PC-9 (cell line): Measurements from ENCODE around the gene LRFN2. TPM values are rescaled to one million over a fixed set of nuclear protein-coding genes. Genes with fewer than 3 reads are reported as not detected.

Experiments used
- BruUV-seq: library from RNA; stranded (reverse); fragments of 400-500 nt; replicated peaks from 2 replicates; lab custom pipeline; 2021; lab: Mats Ljungman, UMichigan
- CTCF ChIA-PET: fragments of 300-600 bp; sonication (Branson Sonifier 250); formaldehyde crosslinking; loops from one replicate; lab custom pipeline; 2022; ENCODE audit warnings: antibody characterized with exemption; lab: Charles Lee
- POLR2A ChIA-PET: fragments of 300-600 bp; sonication (Branson Sonifier 250); formaldehyde crosslinking; loops from one replicate; lab custom pipeline; 2022; ENCODE audit warnings: antibody characterized with exemption; ENCODE audit not compliant: unreplicated experiment; lab: Charles Lee
- DNase-seq, 2 experiments: peaks; one replicate each; pipeline versions ENCODE4 v3.0.0 to v3.0.0-alpha.2; 2015 to 2022; ENCODE audit warnings: mixed read lengths in 1 of 2
- H2AFZ ChIP-seq: fragments of 200-600 bp; sonication (generic); 2 replicates; pipeline ENCODE4 v1.8.1; 2017; ENCODE audit warnings: antibody characterized with exemption
- H3F3A ChIP-seq: fragments of 200-600 bp; sonication (generic); 2 replicates; pipeline ENCODE4 v1.8.1; 2017; ENCODE audit warnings: antibody characterized with exemption, mild to moderate bottlenecking, low read depth; ENCODE audit not compliant: insufficient read depth
- H3K27ac ChIP-seq: fragments of 200-600 bp; sonication (generic); 2 replicates; pipeline ENCODE4 v1.6.1; 2016; ENCODE audit warnings: mixed run types
- H3K27me3 ChIP-seq: fragments of 200-600 bp; sonication (generic); 2 replicates; pipeline ENCODE4 v1.6.1; 2016; ENCODE audit warnings: low read depth, mixed run types; ENCODE audit not compliant: insufficient read depth
- H3K36me3 ChIP-seq: fragments of 200-600 bp; sonication (generic); 2 replicates; pipeline ENCODE4 v1.6.1; 2016; ENCODE audit warnings: low read depth, mixed run types
- H3K4me1 ChIP-seq: fragments of 200-600 bp; sonication (generic); replicated peaks from 2 replicates; pipeline ENCODE4 v1.6.1; 2016; ENCODE audit warnings: mixed run types; ENCODE audit not compliant: insufficient read depth
- H3K4me2 ChIP-seq: fragments of 200-600 bp; sonication (generic); 2 replicates; pipeline ENCODE4 v1.6.1; 2017; ENCODE audit warnings: mixed run types
- H3K4me3 ChIP-seq: fragments of 200-600 bp; sonication (generic); 2 replicates; pipeline ENCODE4 v1.6.1; 2016; ENCODE audit warnings: mixed run types
- H3K79me2 ChIP-seq: fragments of 200-600 bp; sonication (generic); 2 replicates; pipeline ENCODE4 v1.6.1; 2017; ENCODE audit warnings: low read depth, mixed run types
- H3K9me2 ChIP-seq: fragments of 200-600 bp; sonication (generic); 2 replicates; pipeline ENCODE4 v1.8.1; 2017; ENCODE audit warnings: mild to moderate bottlenecking; ENCODE audit not compliant: insufficient read depth
- H3K9me3 ChIP-seq: fragments of 200-600 bp; sonication (generic); 2 replicates; pipeline ENCODE4 v1.8.1; 2016; ENCODE audit warnings: low read depth; ENCODE audit not compliant: insufficient read depth
- H4K20me1 ChIP-seq: fragments of 200-600 bp; sonication (generic); 2 replicates; pipeline ENCODE4 v1.8.1; 2017; ENCODE audit not compliant: insufficient read depth
- EZH2 ChIP-seq: fragments of 200-600 bp; sonication (generic); IDR thresholded peaks from 2 replicates; pipeline ENCODE4 v1.8.0; 2017; ENCODE audit warnings: antibody characterized with exemption, low read depth
- intact Hi-C: fragments of 100-400 bp; cut with micrococcal nuclease; formaldehyde crosslinking; loops from one replicate; pipeline ENCODE4 v1.10.0; 2022; ENCODE audit not compliant: unreplicated experiment
- total RNA-seq: library from RNA; stranded (reverse); gene quantifications from 2 replicates; pipeline ENCODE4 v1.2.3, GENCODE V29; 2021
- TF ChIP-seq, protein P1 (sequence below): fragments of 200-600 bp; sonication (generic); conservative IDR thresholded peaks from 2 replicates; pipeline ENCODE4 v1.6.1; 2017; ENCODE audit warnings: mixed run types, antibody characterized with exemption, mild to moderate bottlenecking, moderate library complexity

The LRFN2 gene
- total RNA-seq, 1 experiment from 2014 or later, result not detected

- Histone ChIP-seq H3K9me2 (no peaks in the 10 kb centered on the region), H4K20me1 (no peaks in the 10 kb centered on the region), H3K4me1 (no peaks in the 10 kb centered on the region), H3K27ac (no peak overlapping the region), H3K79me2 (no peaks in the 10 kb centered on the region), H3K36me3 (no peaks in the 10 kb centered on the region), H3K4me3 (no peak overlapping the region), H2AFZ (no peak overlapping the region), H3F3A (no peaks in the 10 kb centered on the region), H3K9me3 (no peaks in the 10 kb centered on the region), H3K4me2 (no peak overlapping the region), H3K27me3 (peaks cover 74% of the 10 kb centered on the region)
- POLR2A ChIA-PET, result no interaction called here
- intact Hi-C loops, result no loop called here
- DNase-seq, result no peak
- CTCF ChIA-PET, result interaction anchor here (0.6 kb wide), 1 partner anchor 414 kb away, joined by 3 read pairs; no protein-coding TSS in a partner anchor
- BruUV-seq, result no TSS peak
- no peak for TF ChIP-seq EZH2
- TF ChIP-seq, protein P1, sequence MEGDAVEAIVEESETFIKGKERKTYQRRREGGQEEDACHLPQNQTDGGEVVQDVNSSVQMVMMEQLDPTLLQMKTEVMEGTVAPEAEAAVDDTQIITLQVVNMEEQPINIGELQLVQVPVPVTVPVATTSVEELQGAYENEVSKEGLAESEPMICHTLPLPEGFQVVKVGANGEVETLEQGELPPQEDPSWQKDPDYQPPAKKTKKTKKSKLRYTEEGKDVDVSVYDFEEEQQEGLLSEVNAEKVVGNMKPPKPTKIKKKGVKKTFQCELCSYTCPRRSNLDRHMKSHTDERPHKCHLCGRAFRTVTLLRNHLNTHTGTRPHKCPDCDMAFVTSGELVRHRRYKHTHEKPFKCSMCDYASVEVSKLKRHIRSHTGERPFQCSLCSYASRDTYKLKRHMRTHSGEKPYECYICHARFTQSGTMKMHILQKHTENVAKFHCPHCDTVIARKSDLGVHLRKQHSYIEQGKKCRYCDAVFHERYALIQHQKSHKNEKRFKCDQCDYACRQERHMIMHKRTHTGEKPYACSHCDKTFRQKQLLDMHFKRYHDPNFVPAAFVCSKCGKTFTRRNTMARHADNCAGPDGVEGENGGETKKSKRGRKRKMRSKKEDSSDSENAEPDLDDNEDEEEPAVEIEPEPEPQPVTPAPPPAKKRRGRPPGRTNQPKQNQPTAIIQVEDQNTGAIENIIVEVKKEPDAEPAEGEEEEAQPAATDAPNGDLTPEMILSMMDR, result no peak
Observed at GRCh38 chr6:40482532-40482931, 104.6 kb downstream of the LRFN2 start.

DNA sequence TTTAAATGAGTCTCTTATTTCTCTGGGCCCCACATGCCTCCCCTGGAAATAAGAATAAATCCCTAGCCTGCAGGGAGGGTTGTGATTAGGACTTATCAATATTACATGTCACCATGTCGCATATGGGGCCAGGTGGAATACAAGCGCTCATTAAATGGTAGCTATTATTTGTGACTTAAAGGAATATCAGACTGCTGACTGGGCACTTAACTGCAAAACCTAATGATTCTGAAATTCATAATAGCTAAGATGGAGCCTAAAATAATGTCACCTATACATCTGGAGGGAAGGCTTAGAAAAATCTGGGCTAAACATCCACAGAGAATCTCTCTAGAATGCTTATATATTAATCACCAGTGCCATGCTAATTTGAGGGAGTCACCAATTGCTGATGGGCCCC, 106.5 kb downstream of the LRFN2 start:
- ChIA-PET POLR2A (no interaction called here), CTCF (no interaction called here)
- no peak overlapping the region for H3K27ac ChIP-seq
- no peak overlapping the region for H3K4me3 ChIP-seq
- no peak overlapping the region for H3K4me2 ChIP-seq
- no peak for DNase-seq
- BruUV-seq, result no TSS peak
- no peaks in the 10 kb centered on the region for H4K20me1 ChIP-seq
- H3K9me2 ChIP-seq, result no peaks in the 10 kb centered on the region
- no peaks in the 10 kb centered on the region for H3F3A ChIP-seq
- no peaks in the 10 kb centered on the region for H3K4me1 ChIP-seq
- TF ChIP-seq, protein P1, result no peak
- TF ChIP-seq EZH2, result no peak
- peaks cover 78% of the 10 kb centered on the region for H3K27me3 ChIP-seq
- no peaks in the 10 kb centered on the region for H3K79me2 ChIP-seq
- H2AFZ ChIP-seq, result no peak overlapping the region
- no peaks in the 10 kb centered on the region for H3K9me3 ChIP-seq
- intact Hi-C loops, result no loop called here
- H3K36me3 ChIP-seq, result no peaks in the 10 kb centered on the region

DNA sequence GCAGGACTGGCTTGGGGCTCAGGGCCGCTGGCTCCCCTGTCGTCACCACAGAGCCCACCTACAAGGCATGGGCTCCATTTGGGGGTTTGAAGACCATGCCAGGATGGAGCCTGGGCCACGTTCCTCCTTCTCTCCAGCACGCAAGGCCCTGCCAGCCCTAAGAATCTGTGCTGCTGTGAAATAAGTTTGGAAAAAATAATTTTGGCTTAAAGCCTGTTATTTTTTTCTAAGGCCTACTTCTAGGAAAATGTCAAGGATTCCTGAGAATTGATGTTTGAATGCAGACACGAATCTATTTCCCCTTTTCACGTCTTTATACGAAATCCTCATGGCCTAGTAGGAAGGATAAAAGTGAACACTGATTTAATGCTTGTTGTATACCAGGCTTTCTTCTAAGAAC, 107.5 kb downstream of the LRFN2 start:
- ChIA-PET CTCF (no interaction called here), POLR2A (no interaction called here)
- Histone ChIP-seq H2AFZ (no peak overlapping the region), H3K4me1 (no peaks in the 10 kb centered on the region), H3K27me3 (peaks cover 78% of the 10 kb centered on the region), H4K20me1 (no peaks in the 10 kb centered on the region), H3K9me3 (no peaks in the 10 kb centered on the region), H3K27ac (no peak overlapping the region), H3K4me3 (no peak overlapping the region), H3K79me2 (no peaks in the 10 kb centered on the region), H3K9me2 (no peaks in the 10 kb centered on the region), H3K4me2 (no peak overlapping the region), H3K36me3 (no peaks in the 10 kb centered on the region), H3F3A (no peaks in the 10 kb centered on the region)
- DNase-seq, result no peak
- BruUV-seq, result no TSS peak
- intact Hi-C loops, result no loop called here
- TF ChIP-seq EZH2, result no peak
- TF ChIP-seq, protein P1, result no peak
